ENCODE results near the gene TMEM140. TPM values are rescaled to one million over a fixed set of nuclear protein-coding genes. Genes with fewer than 3 reads are reported as not detected.

Gene TMEM140
- total RNA-seq (10 to 100 TPM; 20.7 to 32.7 (median 25.8) TPM), total RNA-seq (4.0 to 62.3 (median 27.5) reads per million in 29 experiments)
- 38.8 TPM for total RNA-seq (2013)

DNA sequence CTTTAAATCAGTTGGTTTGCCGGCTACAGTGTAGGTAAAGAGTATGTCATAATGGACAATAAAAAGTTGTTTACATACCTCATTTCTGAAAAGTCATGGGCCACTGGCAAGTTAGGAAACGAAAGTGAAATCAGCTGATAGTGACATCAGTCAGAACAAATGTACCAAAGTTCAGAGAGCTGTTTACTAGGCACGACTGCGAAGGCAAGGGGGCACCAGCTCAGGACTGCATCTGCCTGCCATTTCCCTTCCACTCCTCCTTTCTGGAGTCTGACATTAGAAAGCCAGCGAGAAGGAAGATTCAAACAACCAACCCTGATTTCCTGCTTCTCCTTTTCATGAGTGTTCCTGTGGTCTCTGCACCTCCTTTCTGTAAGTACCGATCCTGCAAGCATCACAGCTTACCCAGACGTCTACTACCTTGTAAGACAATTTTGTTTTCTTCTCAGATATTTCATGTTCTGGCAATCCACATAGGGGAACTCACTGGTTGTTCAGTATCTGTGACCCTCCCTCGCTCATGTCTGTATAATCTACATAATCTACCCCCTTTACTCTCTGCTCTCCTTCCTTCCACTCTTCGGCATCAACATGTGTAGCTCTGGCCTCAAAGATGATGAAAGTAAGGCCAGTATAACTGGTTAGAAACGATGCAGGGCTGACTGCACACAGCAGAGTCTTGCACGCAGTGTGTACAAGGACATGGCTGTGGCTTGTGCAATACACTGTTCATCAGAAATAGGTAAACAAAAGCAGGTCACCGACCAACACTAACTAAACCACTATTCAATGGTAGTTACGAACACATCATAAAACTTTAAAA, at the start of gene TMEM140:
TSS of gene TMEM140 (plus strand) at position 174 of the 823 bp plus-strand sequence. CDS start 16,370 bp downstream, outside the sequence.
- peak within 1 kb of the TSS; percentile 85 to 89 (median 88) for H3K4me3 Mint-ChIP-seq
- H3K36me3 Mint-ChIP-seq, result peaks cover 24% of the 10 kb centered on the region
- no peaks in the 10 kb centered on the region for H3K27me3 ChIP-seq (replicated peaks in 1 of 2; ENCODE audit: control insufficient read depth in 2 of 2, extremely low read depth in 1 of 2, insufficient read depth in 2 of 2, low read length in 1 of 2)
- peak within 1 kb of the TSS; percentile 60 to 90 for H3K4me3 ChIP-seq (ENCODE audit: control insufficient read depth in 1 of 2, extremely low read depth in 1 of 2, low read length in 1 of 2)
- peaks cover 0 to 16% of the 10 kb centered on the region in 2 donors for H3K36me3 ChIP-seq (ENCODE audit: control insufficient read depth in 2 of 2, extremely low read depth in 1 of 2, insufficient read depth in 1 of 2, low read length in 1 of 2)
- no peaks in the 10 kb centered on the region for H3K9me3 ChIP-seq
- ChIA-PET POLR2A (interaction anchor here (0.8 to 1.8 kb wide), 9 partner anchors 13 to 514 kb away, joined by 3 to 26 read pairs (median 4); partner anchors contain the start of genes AGBL3 (in 1 of the 2) and CYREN (in 1 of the 2)), CTCF (interaction anchor here (0.6 to 3.1 kb wide), 13 partner anchors 14 to 502 kb away, joined by 3 to 47 read pairs (median 5); partner anchors contain the start of genes AGBL3 (in 1 of the 2), CYREN (in 1 of the 2) and WDR91 (in 1 of the 2))
- peak within 1 kb of the TSS; percentile 96 to 97 for H3K27ac Mint-ChIP-seq
- H3K9me3 Mint-ChIP-seq, result peaks cover 0 to 5% (median 4%) of the 10 kb centered on the region in 3 donors
- ATAC-seq (replicated peaks in 1 of 4) (peak; percentile 79 to 86 (median 82)), DNase-seq (peak in 34 of 35 experiments; percentile 47 to 85 (median 64))
- H3K4me1 ChIP-seq (ENCODE audit: control insufficient read depth in 1 of 2, extremely low read depth in 1 of 2, insufficient read depth in 2 of 2, low read length in 2 of 2), result peaks cover 24% of the 10 kb centered on the region in 2 experiments
- H3K4me1 Mint-ChIP-seq, result peaks cover 64 to 82% (median 68%) of the 10 kb centered on the region in 3 donors
- WGBS (ENCODE audit: insufficient coverage), result 0% methylated on average over 6 of the region's 13 CpGs
- peak within 1 kb of the TSS; percentile 95 for H3K27ac ChIP-seq (ENCODE audit: low read length)
- no peaks in the 10 kb centered on the region for H3K27me3 Mint-ChIP-seq

DNA sequence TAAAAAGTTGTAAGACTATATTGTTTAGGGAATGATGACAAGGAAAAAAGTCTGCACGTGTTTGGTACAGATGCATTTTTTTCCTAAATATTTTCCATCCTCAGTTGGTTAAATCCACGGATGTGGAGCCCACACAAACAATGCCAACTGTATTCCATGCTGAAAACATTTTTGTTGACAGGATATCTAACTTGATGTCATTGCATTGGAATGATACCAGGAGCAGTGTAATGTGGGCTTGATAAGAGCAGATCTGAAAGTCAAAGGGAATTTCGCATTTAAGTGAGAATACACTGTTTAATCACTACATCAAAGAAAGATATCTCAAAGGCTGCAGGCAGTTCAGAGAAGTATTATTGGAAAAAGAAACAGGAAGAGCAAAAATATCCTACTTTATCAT, 49.5 kb upstream of the TMEM140 start:
- Histone ChIP-seq H3K27me3 (replicated peaks in 1 of 2; ENCODE audit: control insufficient read depth in 2 of 2, extremely low read depth in 1 of 2, insufficient read depth in 2 of 2, low read length in 1 of 2) (no peaks in the 10 kb centered on the region), H3K4me1 (ENCODE audit: control insufficient read depth in 1 of 2, extremely low read depth in 1 of 2, insufficient read depth in 2 of 2, low read length in 2 of 2) (no peaks in the 10 kb centered on the region), H3K36me3 (ENCODE audit: control insufficient read depth in 2 of 2, extremely low read depth in 1 of 2, insufficient read depth in 1 of 2, low read length in 1 of 2) (no peaks in the 10 kb centered on the region), H3K9me3 (no peaks in the 10 kb centered on the region), H3K4me3 (ENCODE audit: control insufficient read depth in 1 of 2, extremely low read depth in 1 of 2, low read length in 1 of 2) (no peak overlapping the region), H3K27ac (ENCODE audit: low read length) (no peak overlapping the region)
- H3K4me1 Mint-ChIP-seq, result no peaks in the 10 kb centered on the region
- H3K36me3 Mint-ChIP-seq, result peaks cover 8% of the 10 kb centered on the region
- H3K27me3 Mint-ChIP-seq, result no peaks in the 10 kb centered on the region
- ChIA-PET POLR2A (no interaction called here), CTCF (no interaction called here)
- no CpG with 5 or more reads among the region's 3 CpGs for WGBS (ENCODE audit: insufficient coverage)
- peaks cover 0 to 7% (median 2%) of the 10 kb centered on the region in 3 donors for H3K9me3 Mint-ChIP-seq
- DNase-seq (no peak), ATAC-seq (replicated peaks in 1 of 4) (no peak)
- no peak overlapping the region for H3K27ac Mint-ChIP-seq
- no peak overlapping the region for H3K4me3 Mint-ChIP-seq

DNA sequence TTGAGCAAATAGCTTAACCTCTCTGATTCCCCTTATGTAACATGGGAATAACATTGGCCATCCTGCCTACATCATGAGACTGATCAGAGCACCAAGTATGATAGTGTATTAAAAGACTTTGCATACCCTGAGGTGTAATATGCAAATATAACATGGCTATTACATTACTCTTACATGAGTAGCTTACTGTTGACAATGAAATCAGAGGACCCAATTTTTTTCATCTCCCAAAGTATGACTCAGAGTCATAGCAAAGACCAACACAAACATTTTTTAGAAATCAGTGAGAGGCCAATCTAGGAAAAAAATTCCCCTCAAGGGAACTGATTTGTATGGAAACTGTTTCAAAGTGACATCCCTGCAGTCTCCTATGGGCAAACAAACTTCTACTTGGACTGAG, 47.0 kb upstream of the TMEM140 start:
- POLR2A ChIA-PET, result no interaction called here
- H3K27ac Mint-ChIP-seq, result no peak overlapping the region
- no peaks in the 10 kb centered on the region for H3K36me3 Mint-ChIP-seq
- no peaks in the 10 kb centered on the region for H3K27me3 ChIP-seq (replicated peaks in 1 of 2; ENCODE audit: control insufficient read depth in 2 of 2, extremely low read depth in 1 of 2, insufficient read depth in 2 of 2, low read length in 1 of 2)
- ATAC-seq (replicated peaks in 1 of 4), result no peak
- DNase-seq, result no peak
- H3K9me3 ChIP-seq, result no peaks in the 10 kb centered on the region
- H3K4me1 ChIP-seq (ENCODE audit: control insufficient read depth in 1 of 2, extremely low read depth in 1 of 2, insufficient read depth in 2 of 2, low read length in 2 of 2), result no peaks in the 10 kb centered on the region
- peaks cover 0 to 15% (median 5%) of the 10 kb centered on the region in 3 donors for H3K9me3 Mint-ChIP-seq
- no peak overlapping the region for H3K27ac ChIP-seq (ENCODE audit: low read length)
- H3K4me3 ChIP-seq (ENCODE audit: control insufficient read depth in 1 of 2, extremely low read depth in 1 of 2, low read length in 1 of 2), result no peak overlapping the region
- no peaks in the 10 kb centered on the region for H3K36me3 ChIP-seq (ENCODE audit: control insufficient read depth in 2 of 2, extremely low read depth in 1 of 2, insufficient read depth in 1 of 2, low read length in 1 of 2)
- CTCF ChIA-PET, result no interaction called here
- no peaks in the 10 kb centered on the region for H3K27me3 Mint-ChIP-seq
- H3K4me3 Mint-ChIP-seq, result no peak overlapping the region
- no peaks in the 10 kb centered on the region for H3K4me1 Mint-ChIP-seq

DNA sequence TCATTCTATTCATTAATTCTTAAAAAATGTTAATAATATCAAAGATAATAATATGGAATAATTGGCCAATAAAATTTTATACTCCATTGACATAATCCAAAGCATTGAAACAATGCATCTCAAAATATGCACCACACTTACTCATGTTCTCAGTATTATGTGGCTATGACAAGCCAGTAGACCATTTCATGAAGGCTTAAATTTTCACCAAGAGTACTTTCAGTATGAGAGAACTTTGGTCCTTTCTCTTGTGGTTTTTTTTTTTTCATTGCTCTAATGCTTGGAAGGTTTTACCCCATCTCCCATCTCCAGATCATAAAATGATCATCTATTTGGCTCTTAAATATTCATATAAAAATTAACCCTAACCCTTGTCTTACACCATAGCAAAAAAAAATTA, 45.5 kb upstream of the TMEM140 start:
- H3K9me3 Mint-ChIP-seq, result peaks cover 0 to 18% (median 11%) of the 10 kb centered on the region in 3 donors
- Histone ChIP-seq H3K4me3 (ENCODE audit: control insufficient read depth in 1 of 2, extremely low read depth in 1 of 2, low read length in 1 of 2) (no peak overlapping the region), H3K4me1 (ENCODE audit: control insufficient read depth in 1 of 2, extremely low read depth in 1 of 2, insufficient read depth in 2 of 2, low read length in 2 of 2) (no peaks in the 10 kb centered on the region), H3K27ac (ENCODE audit: low read length) (no peak overlapping the region), H3K36me3 (ENCODE audit: control insufficient read depth in 2 of 2, extremely low read depth in 1 of 2, insufficient read depth in 1 of 2, low read length in 1 of 2) (no peaks in the 10 kb centered on the region), H3K27me3 (replicated peaks in 1 of 2; ENCODE audit: control insufficient read depth in 2 of 2, extremely low read depth in 1 of 2, insufficient read depth in 2 of 2, low read length in 1 of 2) (no peaks in the 10 kb centered on the region), H3K9me3 (no peaks in the 10 kb centered on the region)
- no peak overlapping the region for H3K4me3 Mint-ChIP-seq
- CTCF ChIA-PET, result no interaction called here
- no peaks in the 10 kb centered on the region for H3K27me3 Mint-ChIP-seq
- no peak for ATAC-seq (replicated peaks in 1 of 4)
- no peaks in the 10 kb centered on the region for H3K36me3 Mint-ChIP-seq
- no peak for DNase-seq
- no peaks in the 10 kb centered on the region for H3K4me1 Mint-ChIP-seq
- POLR2A ChIA-PET, result no interaction called here
- no peak overlapping the region for H3K27ac Mint-ChIP-seq

DNA sequence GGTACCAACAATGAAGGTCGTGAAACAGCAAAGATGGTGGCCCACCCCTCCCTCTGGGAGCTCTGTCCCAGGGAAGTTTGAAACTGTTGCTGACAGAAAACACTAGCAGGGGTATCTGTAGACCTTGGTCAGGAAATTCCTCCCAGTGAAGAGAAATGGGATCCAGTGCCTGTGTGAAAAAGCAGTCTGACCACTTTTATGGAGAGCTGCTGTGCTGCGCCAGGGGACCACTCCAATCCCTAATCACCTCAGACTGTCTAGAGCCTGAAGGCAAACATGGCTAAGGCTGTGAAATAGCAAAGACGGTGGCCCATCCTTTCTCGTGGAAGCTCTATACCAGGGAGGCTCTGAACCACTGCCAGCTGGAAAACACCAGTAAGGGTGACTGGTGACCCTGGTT, 38.3 kb upstream of the TMEM140 start:
- Histone ChIP-seq H3K36me3 (ENCODE audit: control insufficient read depth in 2 of 2, extremely low read depth in 1 of 2, insufficient read depth in 1 of 2, low read length in 1 of 2) (no peaks in the 10 kb centered on the region), H3K27ac (ENCODE audit: low read length) (no peak overlapping the region), H3K4me1 (ENCODE audit: control insufficient read depth in 1 of 2, extremely low read depth in 1 of 2, insufficient read depth in 2 of 2, low read length in 2 of 2) (no peaks in the 10 kb centered on the region), H3K27me3 (replicated peaks in 1 of 2; ENCODE audit: control insufficient read depth in 2 of 2, extremely low read depth in 1 of 2, insufficient read depth in 2 of 2, low read length in 1 of 2) (no peaks in the 10 kb centered on the region), H3K9me3 (no peaks in the 10 kb centered on the region), H3K4me3 (ENCODE audit: control insufficient read depth in 1 of 2, extremely low read depth in 1 of 2, low read length in 1 of 2) (no peak overlapping the region)
- Mint-ChIP-seq H3K4me1 (no peaks in the 10 kb centered on the region), H3K36me3 (peaks cover 17% of the 10 kb centered on the region), H3K9me3 (peaks cover 0 to 15% (median 11%) of the 10 kb centered on the region in 3 donors), H3K27ac (no peak overlapping the region), H3K4me3 (no peak overlapping the region), H3K27me3 (no peaks in the 10 kb centered on the region)
- ATAC-seq (replicated peaks in 1 of 4) (no peak), DNase-seq (no peak)
- 91% methylated on average over 3 of the region's 4 CpGs for WGBS (ENCODE audit: insufficient coverage)
- ChIA-PET POLR2A (no interaction called here), CTCF (no interaction called here)

DNA sequence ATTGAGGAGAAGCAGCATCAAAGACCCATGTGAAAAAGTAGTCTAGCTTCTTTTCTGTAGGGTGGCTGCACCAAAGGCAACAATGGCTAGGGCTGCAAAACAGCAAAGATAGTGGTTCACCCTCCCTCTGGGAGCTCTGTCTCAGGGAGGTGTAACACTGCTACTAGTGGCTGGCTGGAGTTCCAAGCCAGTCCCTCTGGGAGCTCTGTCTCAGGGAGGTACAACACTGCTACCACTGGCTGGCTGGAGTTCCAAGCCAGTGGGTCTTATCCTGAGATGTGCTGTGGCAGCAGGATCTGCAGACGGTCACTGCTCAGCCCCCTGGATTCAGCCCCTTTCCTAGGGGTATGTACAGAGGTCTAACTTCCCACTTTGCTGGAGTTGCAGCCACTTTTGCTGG, 37.9 kb upstream of the TMEM140 start:
- H3K36me3 ChIP-seq (ENCODE audit: control insufficient read depth in 2 of 2, extremely low read depth in 1 of 2, insufficient read depth in 1 of 2, low read length in 1 of 2), result no peaks in the 10 kb centered on the region
- POLR2A ChIA-PET, result no interaction called here
- no peaks in the 10 kb centered on the region for H3K4me1 ChIP-seq (ENCODE audit: control insufficient read depth in 1 of 2, extremely low read depth in 1 of 2, insufficient read depth in 2 of 2, low read length in 2 of 2)
- Mint-ChIP-seq H3K27me3 (no peaks in the 10 kb centered on the region), H3K36me3 (peaks cover 21% of the 10 kb centered on the region), H3K4me1 (no peaks in the 10 kb centered on the region), H3K4me3 (no peak overlapping the region), H3K9me3 (peaks cover 0 to 12% (median 11%) of the 10 kb centered on the region in 3 donors), H3K27ac (no peak overlapping the region)
- H3K27ac ChIP-seq (ENCODE audit: low read length), result no peak overlapping the region
- 100% methylated on average over 1 of the region's 1 CpG for WGBS (ENCODE audit: insufficient coverage)
- no peaks in the 10 kb centered on the region for H3K27me3 ChIP-seq (replicated peaks in 1 of 2; ENCODE audit: control insufficient read depth in 2 of 2, extremely low read depth in 1 of 2, insufficient read depth in 2 of 2, low read length in 1 of 2)
- CTCF ChIA-PET, result no interaction called here
- no peak for DNase-seq
- H3K4me3 ChIP-seq (ENCODE audit: control insufficient read depth in 1 of 2, extremely low read depth in 1 of 2, low read length in 1 of 2), result no peak overlapping the region
- H3K9me3 ChIP-seq, result no peaks in the 10 kb centered on the region
- ATAC-seq (replicated peaks in 1 of 4), result no peak
